ENCODE measurements around the gene ACADSB.

The ACADSB gene

DNA sequence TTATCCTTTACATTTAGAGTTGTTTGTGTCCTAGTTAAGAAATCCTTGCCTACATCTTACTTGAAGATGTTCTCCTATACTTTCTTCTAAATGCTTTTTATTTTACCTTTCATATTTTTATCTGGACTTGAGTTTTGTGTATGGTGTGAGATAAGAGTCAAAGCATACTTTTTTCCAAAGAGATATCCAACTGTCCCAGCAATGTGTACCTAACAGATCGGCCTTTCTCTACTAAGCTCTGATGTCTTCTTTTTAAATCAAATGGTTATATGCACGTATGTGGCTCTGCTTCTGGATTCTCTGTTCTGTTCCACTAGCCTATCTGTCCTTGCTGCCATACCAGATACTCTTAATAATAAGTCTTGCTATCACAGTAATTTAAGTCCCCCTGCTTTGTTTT is 7.4 kb upstream of the ACADSB start:
- 100% methylated on average over 1 to 2 of the region's 2 CpGs for WGBS, 2 experiments (ENCODE audit: insufficient coverage in 2 of 2)
- no peaks in the 10 kb centered on the region for H3K4me1 ChIP-seq (ENCODE audit: control insufficient read depth, insufficient read depth, low read length, poor library complexity, severe bottlenecking)
- H3K4me3 ChIP-seq (ENCODE audit: extremely low read depth, insufficient read depth, low read length, poor library complexity, severe bottlenecking) = no peak overlapping the region
- H3K27ac ChIP-seq (ENCODE audit: low read depth, low read length, severe bottlenecking) = no peak overlapping the region
- peaks cover 18% of the 10 kb centered on the region for H3K36me3 ChIP-seq (ENCODE audit: control insufficient read depth, insufficient read depth, low read length)
- no peaks in the 10 kb centered on the region for H3K9me3 ChIP-seq (ENCODE audit: control insufficient read depth, low read length)

DNA sequence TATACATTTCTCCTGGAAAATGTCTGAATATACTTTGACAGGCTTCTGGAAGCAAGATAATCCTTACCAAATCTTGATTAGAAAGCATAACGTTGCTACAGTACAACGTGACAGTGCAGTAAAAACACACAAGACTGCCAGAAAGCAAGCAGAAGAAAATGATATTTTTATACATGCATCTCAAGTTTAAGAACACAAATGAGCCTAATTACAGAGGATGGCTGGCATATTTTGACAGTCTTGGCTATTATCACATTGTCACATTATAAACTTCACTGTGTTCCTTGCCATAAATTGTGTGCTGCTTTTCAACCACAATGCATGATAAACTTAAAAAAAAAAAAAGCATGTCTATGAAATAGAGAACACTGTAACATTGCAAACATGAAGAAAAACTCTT is 4.5 kb upstream of the ACADSB start:
- Histone ChIP-seq H3K27ac (ENCODE audit: low read depth, low read length, severe bottlenecking) (no peak overlapping the region), H3K9me3 (ENCODE audit: control insufficient read depth, low read length) (no peaks in the 10 kb centered on the region), H3K4me3 (ENCODE audit: extremely low read depth, insufficient read depth, low read length, poor library complexity, severe bottlenecking) (no peak overlapping the region), H3K4me1 (ENCODE audit: control insufficient read depth, insufficient read depth, low read length, poor library complexity, severe bottlenecking) (peaks cover 8% of the 10 kb centered on the region), H3K36me3 (ENCODE audit: control insufficient read depth, insufficient read depth, low read length) (no peaks in the 10 kb centered on the region)
- no CpG with 5 or more reads among the region's 2 CpGs for WGBS, 2 experiments (ENCODE audit: insufficient coverage in 2 of 2)

DNA sequence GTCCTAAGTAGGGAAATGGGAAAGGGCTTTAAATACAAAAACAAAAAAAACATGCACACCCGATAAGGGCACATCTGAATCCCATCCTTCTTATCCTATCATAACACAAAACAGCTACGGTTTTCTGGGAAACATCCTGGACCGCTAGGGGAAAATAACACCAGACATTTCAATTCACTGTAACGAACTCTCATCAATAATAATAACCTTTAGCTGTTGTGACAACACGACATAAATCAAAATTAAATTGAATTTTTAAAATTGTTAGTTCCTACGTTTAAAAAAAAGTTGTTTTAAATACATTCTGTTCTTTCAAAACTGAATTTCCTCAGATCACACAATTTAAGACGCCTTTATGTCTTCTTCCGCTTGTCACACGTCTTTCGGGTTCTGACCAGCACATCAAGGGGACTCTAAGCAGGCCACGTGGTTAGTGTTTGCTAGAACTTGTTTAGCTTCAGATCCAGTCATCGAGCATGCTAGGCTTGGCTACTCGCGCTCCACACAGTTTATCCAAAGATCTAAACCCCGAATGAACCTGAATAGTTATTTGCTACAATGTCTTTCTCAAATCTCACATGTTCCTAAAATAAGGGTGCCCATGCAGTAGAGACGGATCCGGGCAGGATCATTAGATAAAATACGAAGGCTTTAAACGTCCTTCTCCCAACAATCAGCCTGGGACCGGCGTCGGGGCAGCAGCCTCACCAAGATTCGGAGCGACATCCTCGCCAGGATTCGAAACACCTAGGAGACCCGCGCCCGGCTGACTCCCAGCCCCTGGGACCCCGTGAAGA is 1.1 kb upstream of the ACADSB start:
- Histone ChIP-seq H3K9me3 (ENCODE audit: control insufficient read depth, low read length) (no peaks in the 10 kb centered on the region), H3K4me1 (ENCODE audit: control insufficient read depth, insufficient read depth, low read length, poor library complexity, severe bottlenecking) (peaks cover 8% of the 10 kb centered on the region), H3K36me3 (ENCODE audit: control insufficient read depth, insufficient read depth, low read length) (peaks cover under 1% of the 10 kb centered on the region), H3K27ac (ENCODE audit: low read depth, low read length, severe bottlenecking) (peak overlapping the region; percentile 83), H3K4me3 (ENCODE audit: extremely low read depth, insufficient read depth, low read length, poor library complexity, severe bottlenecking) (peak overlapping the region; percentile 98)
- 1 to 11% methylated on average over 18 to 24 of the region's 30 CpGs for WGBS, 2 experiments (ENCODE audit: insufficient coverage in 2 of 2)

DNA sequence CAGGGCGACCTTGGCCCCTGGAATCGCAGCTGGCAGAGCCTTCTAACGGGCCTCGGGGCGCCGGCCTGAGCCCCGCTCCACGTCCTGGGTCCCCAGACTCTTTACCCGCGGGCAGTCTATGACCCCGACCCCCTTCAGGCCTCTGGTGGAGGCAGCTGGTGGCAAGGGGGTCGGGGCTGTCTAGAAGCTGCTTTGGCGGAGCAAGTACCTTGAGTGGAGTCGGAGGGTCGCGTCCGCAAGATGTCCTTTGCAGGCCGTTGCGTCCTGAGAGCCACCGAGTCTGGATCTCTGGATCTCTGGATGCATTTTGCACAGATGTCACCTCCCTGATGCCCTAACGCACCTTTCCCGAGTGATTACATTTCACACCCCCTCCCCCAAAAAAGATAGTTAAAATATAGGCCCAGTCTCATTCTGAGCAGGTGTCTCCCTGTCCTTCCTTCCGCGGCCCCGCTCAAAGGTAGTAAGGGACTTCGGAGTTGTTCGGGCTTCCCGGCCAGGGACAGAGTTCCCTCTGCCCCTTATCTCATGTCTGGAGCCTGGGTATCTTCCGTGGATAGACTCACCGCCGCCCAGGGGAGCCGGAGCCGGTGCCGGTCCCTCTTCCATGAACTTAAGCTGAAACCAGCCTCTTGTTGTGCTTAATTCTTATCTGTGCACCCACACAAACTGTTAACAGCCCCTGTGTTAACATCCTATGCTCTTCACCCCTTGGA is 457 bp downstream of the ACADSB start:
- peaks cover 3% of the 10 kb centered on the region for H3K36me3 ChIP-seq (ENCODE audit: control insufficient read depth, insufficient read depth, low read length)
- no peaks in the 10 kb centered on the region for H3K9me3 ChIP-seq (ENCODE audit: control insufficient read depth, low read length)
- H3K4me1 ChIP-seq (ENCODE audit: control insufficient read depth, insufficient read depth, low read length, poor library complexity, severe bottlenecking) = peaks cover 8% of the 10 kb centered on the region
- H3K27ac ChIP-seq (ENCODE audit: low read depth, low read length, severe bottlenecking) = peak overlapping the region; percentile 60
- peak overlapping the region; percentile 98 for H3K4me3 ChIP-seq (ENCODE audit: extremely low read depth, insufficient read depth, low read length, poor library complexity, severe bottlenecking)
- 2 to 3% methylated on average over 30 to 32 of the region's 34 CpGs for WGBS, 2 experiments (ENCODE audit: insufficient coverage in 2 of 2)

- no peak overlapping the region for H3K4me3 ChIP-seq (ENCODE audit: extremely low read depth, insufficient read depth, low read length, poor library complexity, severe bottlenecking)
- no peak overlapping the region for H3K27ac ChIP-seq (ENCODE audit: low read depth, low read length, severe bottlenecking)
- peaks cover 7% of the 10 kb centered on the region for H3K4me1 ChIP-seq (ENCODE audit: control insufficient read depth, insufficient read depth, low read length, poor library complexity, severe bottlenecking)
- H3K9me3 ChIP-seq (ENCODE audit: control insufficient read depth, low read length) = no peaks in the 10 kb centered on the region
- WGBS, 2 experiments (ENCODE audit: insufficient coverage in 2 of 2) = 72 to 89% methylated on average over 2 to 3 of the region's 3 CpGs
- H3K36me3 ChIP-seq (ENCODE audit: control insufficient read depth, insufficient read depth, low read length) = peaks cover 3% of the 10 kb centered on the region
These were observed 3.2 kb downstream of the ACADSB start for GRCh38 chr10:123011987-123012386.

- Histone ChIP-seq H3K4me3 (ENCODE audit: extremely low read depth, insufficient read depth, low read length, poor library complexity, severe bottlenecking) (no peak overlapping the region), H3K27ac (ENCODE audit: low read depth, low read length, severe bottlenecking) (no peak overlapping the region), H3K9me3 (ENCODE audit: control insufficient read depth, low read length) (no peaks in the 10 kb centered on the region), H3K36me3 (ENCODE audit: control insufficient read depth, insufficient read depth, low read length) (peaks cover 3% of the 10 kb centered on the region), H3K4me1 (ENCODE audit: control insufficient read depth, insufficient read depth, low read length, poor library complexity, severe bottlenecking) (no peaks in the 10 kb centered on the region)
- 93 to 95% methylated on average over 30 to 36 of the region's 43 CpGs for WGBS, 2 experiments (ENCODE audit: insufficient coverage in 2 of 2)
These were observed 4.9 kb downstream of the ACADSB start for GRCh38 chr10:123013456-123014419.

DNA sequence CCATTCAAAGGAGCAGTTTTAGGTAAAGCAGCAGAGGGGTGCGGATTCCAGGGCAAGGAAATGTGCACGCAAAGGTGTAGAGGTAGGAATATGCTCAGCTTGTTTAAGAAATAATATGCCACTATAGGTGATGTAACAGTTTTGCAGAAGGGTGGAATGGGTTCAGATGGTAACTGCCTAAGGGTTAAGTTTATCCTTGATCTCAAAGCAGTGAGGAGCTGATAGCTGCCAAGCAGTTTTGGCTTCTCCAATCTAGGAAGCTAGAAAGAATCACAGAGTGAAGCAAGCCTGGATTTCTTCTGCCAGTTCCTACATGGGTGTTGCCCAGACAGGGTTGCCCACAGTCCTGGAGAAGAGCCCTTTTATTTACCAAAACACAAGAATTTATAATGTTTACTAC is 6.0 kb downstream of the ACADSB start:
- no peak overlapping the region for H3K4me3 ChIP-seq (ENCODE audit: extremely low read depth, insufficient read depth, low read length, poor library complexity, severe bottlenecking)
- no peaks in the 10 kb centered on the region for H3K9me3 ChIP-seq (ENCODE audit: control insufficient read depth, low read length)
- no peaks in the 10 kb centered on the region for H3K4me1 ChIP-seq (ENCODE audit: control insufficient read depth, insufficient read depth, low read length, poor library complexity, severe bottlenecking)
- no peak overlapping the region for H3K27ac ChIP-seq (ENCODE audit: low read depth, low read length, severe bottlenecking)
- 88 to 96% methylated on average over 2 of the region's 2 CpGs for WGBS, 2 experiments (ENCODE audit: insufficient coverage in 2 of 2)
- peaks cover 3% of the 10 kb centered on the region for H3K36me3 ChIP-seq (ENCODE audit: control insufficient read depth, insufficient read depth, low read length)

- no peaks in the 10 kb centered on the region for H3K9me3 ChIP-seq (ENCODE audit: control insufficient read depth, low read length)
- no peak overlapping the region for H3K4me3 ChIP-seq (ENCODE audit: extremely low read depth, insufficient read depth, low read length, poor library complexity, severe bottlenecking)
- H3K4me1 ChIP-seq (ENCODE audit: control insufficient read depth, insufficient read depth, low read length, poor library complexity, severe bottlenecking) = no peaks in the 10 kb centered on the region
- 100% methylated on average over 3 to 4 of the region's 4 CpGs for WGBS, 2 experiments (ENCODE audit: insufficient coverage in 2 of 2)
- peaks cover 3% of the 10 kb centered on the region for H3K36me3 ChIP-seq (ENCODE audit: control insufficient read depth, insufficient read depth, low read length)
- H3K27ac ChIP-seq (ENCODE audit: low read depth, low read length, severe bottlenecking) = no peak overlapping the region
These were observed 7.4 kb downstream of the ACADSB start for GRCh38 chr10:123016228-123016627.

DNA sequence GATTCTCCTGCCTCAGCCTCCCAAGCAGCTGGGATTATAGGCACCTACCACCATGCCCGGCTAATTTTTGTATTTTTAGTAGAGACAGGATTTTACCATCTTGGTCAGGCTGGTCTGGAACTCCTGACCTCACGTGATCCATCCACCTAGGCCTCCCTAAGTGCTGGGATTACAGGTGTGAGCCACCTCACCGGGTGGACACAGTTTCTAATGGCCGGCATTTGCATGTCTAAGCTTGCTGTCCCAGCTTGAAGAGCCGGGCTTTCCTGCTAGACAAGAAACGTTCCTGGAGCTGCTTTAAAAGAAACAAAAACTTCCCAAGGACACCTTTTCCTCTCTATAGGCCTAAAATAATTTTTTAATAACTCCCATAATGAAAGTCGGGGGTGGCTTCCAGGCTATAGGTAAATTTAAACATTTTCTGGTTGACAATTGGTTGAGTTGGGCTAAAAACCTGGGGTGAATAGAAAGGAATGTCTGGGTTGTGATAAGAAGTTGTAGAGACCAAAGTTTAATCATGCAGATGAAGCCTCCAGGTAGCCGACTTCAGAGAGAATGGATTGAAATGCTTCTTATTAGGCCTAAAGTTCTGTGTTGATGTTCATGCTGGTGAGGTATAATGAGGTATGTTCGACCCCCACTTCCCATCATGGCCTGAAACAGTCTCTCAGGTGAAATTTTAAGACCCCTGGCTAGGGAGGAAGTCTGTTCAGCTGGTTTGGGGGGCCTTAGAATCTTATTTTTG is 8.8 kb downstream of the ACADSB start:
- Histone ChIP-seq H3K36me3 (ENCODE audit: control insufficient read depth, insufficient read depth, low read length) (peaks cover 3% of the 10 kb centered on the region), H3K4me1 (ENCODE audit: control insufficient read depth, insufficient read depth, low read length, poor library complexity, severe bottlenecking) (no peaks in the 10 kb centered on the region), H3K9me3 (ENCODE audit: control insufficient read depth, low read length) (no peaks in the 10 kb centered on the region), H3K27ac (ENCODE audit: low read depth, low read length, severe bottlenecking) (no peak overlapping the region), H3K4me3 (ENCODE audit: extremely low read depth, insufficient read depth, low read length, poor library complexity, severe bottlenecking) (no peak overlapping the region)
- 60 to 66% methylated on average over 7 to 8 of the region's 9 CpGs for WGBS, 2 experiments (ENCODE audit: insufficient coverage in 2 of 2)

- Histone ChIP-seq H3K27ac (ENCODE audit: low read depth, low read length, severe bottlenecking) (no peak overlapping the region), H3K9me3 (ENCODE audit: control insufficient read depth, low read length) (no peaks in the 10 kb centered on the region), H3K36me3 (ENCODE audit: control insufficient read depth, insufficient read depth, low read length) (no peaks in the 10 kb centered on the region), H3K4me1 (ENCODE audit: control insufficient read depth, insufficient read depth, low read length, poor library complexity, severe bottlenecking) (no peaks in the 10 kb centered on the region), H3K4me3 (ENCODE audit: extremely low read depth, insufficient read depth, low read length, poor library complexity, severe bottlenecking) (no peak overlapping the region)
- WGBS, 2 experiments (ENCODE audit: insufficient coverage in 2 of 2) = 91 to 94% methylated on average over 4 of the region's 7 CpGs
These were observed 9.7 kb downstream of the ACADSB start for GRCh38 chr10:123018531-123018930.
